Hematopoietic multipotent progenitor cell treated with erythropoietin and hydrocortisone succinate and interleukin-3 and kit ligand, for 15 days (in vitro differentiated cells): ENCODE data around the gene OST4.
"Not testable (repeated sequence)": the region's sequence is repeated elsewhere in the genome, so short reads cannot be mapped to it uniquely, and the experiment has no call there.

Source experiments
- DNase-seq: peaks from one replicate; pipeline ENCODE4 v3.0.0-alpha.2; 2015; ENCODE audit warnings: low spot score

Gene OST4

GRCh38 chr2:27071277-27071989 lies at the start of gene OST4:
OST4 (minus strand) TSS chr2:27071654.
- DNase-seq = peak; percentile 92

GRCh38 chr2:27119330-27119670 lies 47.8 kb upstream of the OST4 start:
- DNase-seq = not testable (repeated sequence)

- DNase-seq = no peak
Observed at GRCh38 chr2:27118525-27119329, 47.3 kb upstream of the OST4 start, which contains the start of gene CGREF1. CGREF1 (minus strand) TSS chr2:27119128; CDS start chr2:27104366, 14,762 bp downstream.

- DNase-seq = no peak
Observed at GRCh38 chr2:27117995-27118524, 46.6 kb upstream of the OST4 start.

DNA sequence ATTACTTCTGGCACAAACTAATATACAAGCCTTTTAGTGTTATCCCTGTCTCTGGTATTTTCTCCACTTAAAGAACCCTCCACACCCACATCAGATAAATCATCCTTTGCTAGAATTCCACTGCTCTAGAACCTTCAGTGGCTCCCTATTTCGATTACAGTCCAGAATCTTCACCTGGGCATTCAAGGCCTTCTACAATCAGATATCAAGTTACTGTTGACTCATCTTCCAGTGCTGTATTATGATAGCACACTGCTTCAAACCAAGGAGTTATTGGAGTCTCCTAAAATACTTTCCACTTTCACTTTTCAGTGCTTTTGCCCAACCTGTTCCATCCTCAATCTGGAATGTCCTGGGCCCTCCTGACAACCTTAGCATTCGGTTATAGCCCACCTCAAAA lies 44.1 kb upstream of the OST4 start:
- DNase-seq = no peak

DNA sequence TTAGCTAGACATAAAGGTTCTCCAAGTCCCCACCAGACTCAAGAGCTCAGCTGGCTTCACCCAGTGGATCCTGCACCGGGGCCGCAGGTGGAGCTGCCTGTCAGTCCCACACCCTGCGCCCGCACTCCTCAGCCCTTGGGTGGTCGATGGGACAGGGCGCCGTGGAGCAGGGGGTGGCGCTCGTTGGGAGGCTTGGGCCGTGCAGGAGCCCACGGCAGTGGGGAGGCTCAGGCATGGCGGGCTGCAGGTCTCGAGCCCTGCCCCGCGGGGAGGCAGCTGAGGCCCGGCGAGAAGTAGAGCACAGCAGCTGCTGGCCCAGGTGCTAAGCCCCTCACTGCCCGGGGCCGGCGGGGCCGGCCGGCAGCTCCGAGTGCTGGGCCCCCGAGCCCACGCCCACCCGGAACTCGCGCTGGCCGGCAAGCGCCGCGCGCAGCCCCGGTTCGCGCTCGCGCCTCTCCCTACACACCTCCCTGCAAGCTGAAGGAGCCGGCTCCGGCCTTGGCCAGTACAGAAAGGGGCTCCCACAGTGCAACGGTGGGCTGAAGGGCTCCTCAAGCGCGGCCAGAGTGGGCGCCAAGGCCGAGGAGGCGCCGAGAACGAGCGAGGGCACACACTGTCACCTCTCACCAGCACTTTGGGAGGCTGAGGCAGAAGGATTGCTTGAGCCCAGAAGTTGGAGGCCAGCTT lies 40.1 kb upstream of the OST4 start:
- not testable (repeated sequence) for DNase-seq

DNA sequence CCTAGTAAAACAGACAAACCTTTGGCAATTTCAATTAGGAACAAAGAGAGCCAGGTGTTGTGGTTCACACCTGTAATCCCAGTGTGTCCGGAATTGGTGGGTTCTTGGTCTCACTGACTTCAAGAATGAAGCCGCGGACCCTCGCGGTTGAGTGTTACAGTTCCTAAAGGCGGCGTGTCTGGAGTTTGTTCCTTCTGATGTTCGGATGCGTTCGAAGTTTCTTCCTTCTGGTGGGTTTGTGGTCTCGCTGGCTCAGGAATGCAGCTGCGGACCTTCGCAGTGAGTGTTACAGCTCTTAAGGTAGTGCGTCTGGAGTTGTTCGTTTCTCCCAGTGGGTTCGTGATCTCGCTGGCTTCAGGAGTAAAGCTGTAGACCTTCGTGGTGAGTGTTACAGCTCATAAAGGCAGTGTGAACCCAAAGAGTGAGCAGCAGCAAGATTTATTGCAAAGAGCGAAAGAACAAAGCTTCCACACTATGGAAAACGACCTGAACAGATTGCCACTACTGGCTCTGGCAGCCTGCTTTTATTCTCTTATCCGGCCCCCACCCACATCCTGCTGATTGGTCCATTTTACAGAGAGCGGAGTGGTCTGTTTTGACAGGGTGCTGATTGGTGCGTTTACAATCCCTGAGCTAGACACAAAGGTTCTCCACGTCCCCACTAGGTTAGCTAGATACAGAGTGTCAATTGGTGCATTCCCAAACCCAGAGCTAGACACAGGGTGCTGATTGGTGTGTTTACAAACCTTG lies 39.3 kb upstream of the OST4 start:
- not testable (repeated sequence) for DNase-seq

- DNase-seq = no peak
Observed at GRCh38 chr2:27109083-27109482, 37.6 kb upstream of the OST4 start.

- no peak for DNase-seq
Observed at GRCh38 chr2:27108221-27108620, 36.8 kb upstream of the OST4 start.

DNA sequence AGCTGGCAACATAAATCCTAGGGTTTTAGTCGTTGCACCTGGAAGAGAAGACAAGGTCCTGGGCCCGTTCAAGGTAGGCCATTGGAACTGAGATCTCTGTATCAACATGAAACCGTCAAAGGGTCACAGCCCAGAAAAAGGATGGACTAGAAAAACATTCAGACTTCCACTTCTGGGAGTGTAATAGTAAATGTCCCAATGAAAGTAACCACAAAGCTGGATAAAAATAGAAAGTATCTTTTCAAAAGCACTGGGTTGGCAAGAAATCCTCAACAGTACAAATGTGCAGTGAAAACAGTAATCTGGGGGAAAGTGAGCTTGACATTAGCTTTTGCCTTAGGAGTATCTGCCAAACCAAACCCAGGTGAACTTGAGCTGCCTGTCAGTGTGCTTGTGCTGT lies 34.5 kb upstream of the OST4 start:
- no peak for DNase-seq

- no peak for DNase-seq
Observed at GRCh38 chr2:27102329-27102728, 30.9 kb upstream of the OST4 start.

DNA sequence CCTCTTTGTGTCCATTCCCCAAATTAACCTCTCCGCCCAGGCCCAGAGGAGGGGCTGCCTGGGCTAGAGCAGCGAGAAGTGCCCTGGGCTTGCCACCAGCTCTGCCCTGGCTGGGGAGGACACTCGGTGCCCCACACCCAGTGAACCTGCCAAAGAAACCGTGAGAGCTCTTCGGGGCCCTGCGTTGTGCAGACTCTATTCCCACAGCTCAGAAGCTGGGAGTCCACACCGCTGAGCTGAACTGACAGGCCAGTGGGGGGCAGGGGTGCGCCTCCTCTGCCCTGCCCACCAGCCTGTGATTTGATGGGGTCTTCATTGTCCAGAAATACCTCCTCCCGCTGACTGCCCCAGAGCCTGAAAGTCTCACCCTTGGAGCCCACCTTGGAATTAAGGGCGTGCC lies 28.6 kb upstream of the OST4 start:
- no peak for DNase-seq

GRCh38 chr2:27099334-27099955 lies 28.0 kb upstream of the OST4 start:
- no peak for DNase-seq

GRCh38 chr2:27097341-27097740 lies 25.9 kb upstream of the OST4 start:
- DNase-seq = no peak

DNA sequence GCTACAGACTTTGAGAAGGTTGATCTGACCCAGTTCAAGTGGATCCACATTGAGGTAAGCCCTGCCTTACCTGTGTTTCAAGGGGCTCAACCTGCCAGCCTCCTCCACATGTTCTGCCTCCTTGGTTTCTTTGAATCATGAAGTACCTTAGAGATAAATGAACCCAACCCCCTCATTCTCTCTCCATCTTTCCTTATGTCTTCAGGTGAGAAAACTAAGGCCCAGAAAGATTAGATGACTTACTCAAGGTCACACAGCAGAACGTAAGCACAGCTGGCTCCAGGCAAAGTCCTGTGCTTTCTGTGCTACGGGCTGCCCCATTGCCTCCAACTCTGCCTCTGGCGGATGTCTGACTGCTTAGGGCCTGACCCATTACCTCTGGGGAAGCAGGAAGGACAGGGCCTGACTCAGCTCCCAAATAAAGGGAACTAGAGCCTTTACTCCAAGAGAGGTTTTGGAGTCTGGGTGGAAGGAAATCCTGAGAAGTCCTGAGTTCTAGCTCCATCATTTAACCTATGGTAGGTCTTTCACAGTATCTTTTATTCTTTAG lies 25.4 kb upstream of the OST4 start:
- DNase-seq = no peak

DNA sequence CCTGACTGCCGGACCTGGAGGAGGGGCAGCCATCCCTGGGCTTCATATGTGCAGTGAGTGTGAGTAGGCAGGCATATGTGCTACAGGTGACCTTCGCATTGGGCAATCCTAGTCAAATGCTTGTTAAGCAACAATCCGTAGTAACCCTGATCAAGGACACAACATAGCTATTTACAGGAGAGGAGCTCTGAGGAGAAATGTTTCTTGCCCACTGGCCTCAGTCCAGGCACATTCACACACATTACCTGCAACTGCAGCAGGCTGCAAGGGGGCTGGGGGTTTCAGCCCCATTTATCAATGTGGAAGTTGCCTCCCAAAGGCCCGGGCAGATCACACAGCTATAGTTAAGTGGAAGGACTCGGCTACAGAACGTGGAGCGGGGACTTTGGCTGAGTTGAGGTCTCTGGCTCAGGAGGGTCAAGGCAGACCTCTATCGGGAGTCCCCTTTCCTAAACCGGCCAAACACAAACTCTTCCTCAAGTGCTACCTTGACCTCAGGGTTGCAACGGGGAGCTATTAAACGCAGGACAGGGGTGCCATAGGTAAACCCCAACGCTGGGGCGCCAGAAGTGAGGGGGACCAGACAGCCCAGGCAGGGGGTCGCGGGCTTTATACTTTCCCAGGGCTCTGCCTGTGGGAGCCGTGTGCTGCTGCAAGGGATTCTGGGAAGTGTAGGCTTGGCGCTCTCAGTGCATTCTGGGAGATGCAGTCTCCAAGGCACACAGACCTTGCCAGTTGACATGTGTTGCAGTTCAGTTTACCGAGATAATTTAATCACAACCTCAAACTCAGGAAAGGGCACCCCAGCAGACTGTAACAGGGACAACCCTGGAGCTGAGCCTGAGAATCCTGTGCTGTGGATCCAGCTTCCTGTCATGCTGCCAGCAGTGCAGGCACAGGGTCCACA lies 24.5 kb upstream of the OST4 start:
- DNase-seq = peak; percentile 52

GRCh38 chr2:27095427-27095744 lies 23.9 kb upstream of the OST4 start:
- no peak for DNase-seq

- no peak for DNase-seq
Observed at GRCh38 chr2:27094353-27094984, 23.0 kb upstream of the OST4 start.

GRCh38 chr2:27093430-27094352 lies 22.2 kb upstream of the OST4 start:
- DNase-seq = no peak
